ENCODE data around the gene VPS35. TPM values are rescaled to one million over a fixed set of nuclear protein-coding genes. Genes with fewer than 3 reads are reported as not detected.
"Not testable (repeated sequence)": the region's sequence is repeated elsewhere in the genome, so short reads cannot be mapped to it uniquely, and the experiment has no call there.

VPS35 gene
- total RNA-seq, 3 donors from 2014 or later (not counting 1 experiment from before 2014, with no cell fraction given), result 32.8 to 44.1 (median 43.7) TPM

DNA sequence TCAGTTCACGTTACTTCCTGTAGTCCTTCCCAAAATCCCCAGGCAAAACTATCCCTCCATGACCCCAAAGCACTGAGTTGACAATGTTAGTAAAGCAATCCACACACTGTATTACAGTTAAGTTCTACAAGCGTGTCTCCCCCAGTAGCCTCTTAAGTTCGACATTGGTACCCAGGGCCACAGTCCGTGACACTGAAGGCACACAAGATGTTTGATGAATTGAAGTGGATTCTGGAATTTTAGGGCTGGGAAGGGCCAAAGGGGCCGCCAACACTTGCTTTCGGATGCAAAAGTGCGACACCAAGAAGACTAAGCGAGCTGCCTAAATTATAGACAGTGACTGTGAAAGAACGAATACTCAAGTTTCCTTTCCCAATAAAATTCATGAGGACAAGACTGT lies 1.5 kb downstream of the VPS35 start:
- Mint-ChIP-seq H3K9me3 (no peaks in the 10 kb centered on the region), H3K4me1 (peaks cover 27 to 35% of the 10 kb centered on the region in 2 donors), H3K27ac (no peak overlapping the region), H3K27me3 (ENCODE audit: low read depth in 2 of 2) (no peaks in the 10 kb centered on the region), H3K36me3 (no peaks in the 10 kb centered on the region), H3K4me3 (peak overlapping the region; percentile 4)
- no peak for DNase-seq
- Histone ChIP-seq H3K4me3 (ENCODE audit: low read length) (peak overlapping the region; percentile 84), H3K4me1 (ENCODE audit: control insufficient read depth, insufficient read depth, low read length) (peaks cover 22% of the 10 kb centered on the region), H3K9me3 (ENCODE audit: control insufficient read depth, insufficient read depth, low read length) (no peaks in the 10 kb centered on the region), H3K27ac (ENCODE audit: low read length) (no peak overlapping the region), H3K27me3 (ENCODE audit: control insufficient read depth, insufficient read depth, low read length) (no peaks in the 10 kb centered on the region), H3K36me3 (ENCODE audit: control insufficient read depth, insufficient read depth, low read length) (no peaks in the 10 kb centered on the region)
- ATAC-seq, result no peak
- TF ChIP-seq, protein P1, sequence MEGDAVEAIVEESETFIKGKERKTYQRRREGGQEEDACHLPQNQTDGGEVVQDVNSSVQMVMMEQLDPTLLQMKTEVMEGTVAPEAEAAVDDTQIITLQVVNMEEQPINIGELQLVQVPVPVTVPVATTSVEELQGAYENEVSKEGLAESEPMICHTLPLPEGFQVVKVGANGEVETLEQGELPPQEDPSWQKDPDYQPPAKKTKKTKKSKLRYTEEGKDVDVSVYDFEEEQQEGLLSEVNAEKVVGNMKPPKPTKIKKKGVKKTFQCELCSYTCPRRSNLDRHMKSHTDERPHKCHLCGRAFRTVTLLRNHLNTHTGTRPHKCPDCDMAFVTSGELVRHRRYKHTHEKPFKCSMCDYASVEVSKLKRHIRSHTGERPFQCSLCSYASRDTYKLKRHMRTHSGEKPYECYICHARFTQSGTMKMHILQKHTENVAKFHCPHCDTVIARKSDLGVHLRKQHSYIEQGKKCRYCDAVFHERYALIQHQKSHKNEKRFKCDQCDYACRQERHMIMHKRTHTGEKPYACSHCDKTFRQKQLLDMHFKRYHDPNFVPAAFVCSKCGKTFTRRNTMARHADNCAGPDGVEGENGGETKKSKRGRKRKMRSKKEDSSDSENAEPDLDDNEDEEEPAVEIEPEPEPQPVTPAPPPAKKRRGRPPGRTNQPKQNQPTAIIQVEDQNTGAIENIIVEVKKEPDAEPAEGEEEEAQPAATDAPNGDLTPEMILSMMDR (IDR thresholded peaks at IDR 0.05), result no peak
- intact Hi-C loops (cut with micrococcal nuclease), result no loop called here
- 90% methylated on average over 9 of the region's 9 CpGs for WGBS (ENCODE audit: insufficient coverage)

DNA sequence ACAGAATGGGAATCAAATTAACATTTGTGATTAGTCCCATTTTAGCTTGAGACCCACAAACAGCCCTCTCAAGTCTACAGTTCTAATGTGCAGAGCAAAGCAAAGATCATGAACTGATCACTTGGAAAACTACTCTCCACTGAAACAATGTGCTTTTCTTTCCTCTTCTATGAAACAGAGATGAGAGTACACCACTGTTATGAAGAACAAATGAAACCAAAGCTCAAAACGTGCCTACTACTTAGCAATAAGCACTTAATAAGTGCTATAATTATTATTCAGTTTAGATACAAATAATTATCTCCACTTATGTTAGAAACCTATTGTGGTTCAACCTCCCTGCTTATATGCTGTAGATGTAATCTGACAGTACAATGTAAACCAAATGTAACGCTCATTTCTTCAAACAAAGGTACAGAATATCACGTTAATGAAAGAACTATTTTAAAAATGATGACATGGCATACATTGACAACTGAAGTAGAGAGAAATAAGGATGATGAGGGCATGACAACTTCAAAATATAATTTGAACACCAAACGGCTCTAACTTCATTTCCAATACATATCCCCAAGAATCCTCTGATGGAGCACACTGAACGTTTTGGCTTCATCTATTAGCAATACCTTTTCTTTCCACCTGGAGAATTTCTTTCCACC lies 2.0 kb downstream of the VPS35 start:
- Histone ChIP-seq H3K9me3 (ENCODE audit: control insufficient read depth, insufficient read depth, low read length) (no peaks in the 10 kb centered on the region), H3K36me3 (ENCODE audit: control insufficient read depth, insufficient read depth, low read length) (no peaks in the 10 kb centered on the region), H3K27me3 (ENCODE audit: control insufficient read depth, insufficient read depth, low read length) (no peaks in the 10 kb centered on the region), H3K4me3 (ENCODE audit: low read length) (no peak overlapping the region), H3K27ac (ENCODE audit: low read length) (no peak overlapping the region), H3K4me1 (ENCODE audit: control insufficient read depth, insufficient read depth, low read length) (peaks cover 22% of the 10 kb centered on the region)
- peak overlapping the region; percentile 19 for H3K4me3 Mint-ChIP-seq
- no peak for DNase-seq
- intact Hi-C loops (cut with micrococcal nuclease), result no loop called here
- 75% methylated on average over 2 of the region's 5 CpGs for WGBS (ENCODE audit: insufficient coverage)
- no peaks in the 10 kb centered on the region for H3K9me3 Mint-ChIP-seq
- no peak for ATAC-seq
- H3K36me3 Mint-ChIP-seq, result no peaks in the 10 kb centered on the region
- TF ChIP-seq, protein P1 (IDR thresholded peaks at IDR 0.05), result no peak
- no peaks in the 10 kb centered on the region for H3K27me3 Mint-ChIP-seq (ENCODE audit: low read depth in 2 of 2)
- H3K27ac Mint-ChIP-seq, result no peak overlapping the region
- H3K4me1 Mint-ChIP-seq, result peaks cover 31 to 38% of the 10 kb centered on the region in 2 donors

DNA sequence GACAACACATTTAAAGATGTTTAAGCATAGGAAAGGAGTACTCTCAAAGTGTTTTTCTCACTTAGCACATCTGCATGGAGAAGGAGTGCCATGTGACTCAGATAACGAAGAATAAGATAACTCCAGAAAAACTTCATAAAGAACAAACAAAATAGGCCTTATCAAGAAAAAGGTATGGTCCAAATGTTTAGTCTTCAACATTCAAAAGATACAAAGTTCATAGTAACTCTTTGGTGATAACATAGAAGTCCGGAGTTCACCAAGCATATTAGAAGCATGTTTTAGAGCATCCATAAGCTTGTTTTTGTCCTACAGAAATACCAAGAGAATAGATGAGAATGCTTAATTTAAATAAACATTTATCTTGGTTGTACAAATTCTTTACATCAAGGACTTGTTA lies 7.1 kb downstream of the VPS35 start:
- H3K4me1 ChIP-seq (ENCODE audit: control insufficient read depth, insufficient read depth, low read length); H3K4me3 ChIP-seq (ENCODE audit: low read length); H3K9me3 Mint-ChIP-seq; H3K9me3 ChIP-seq (ENCODE audit: control insufficient read depth, insufficient read depth, low read length); H3K27ac ChIP-seq (ENCODE audit: low read length); H3K27ac Mint-ChIP-seq; ATAC-seq; H3K27me3 ChIP-seq (ENCODE audit: control insufficient read depth, insufficient read depth, low read length); intact Hi-C loops (cut with micrococcal nuclease); H3K36me3 Mint-ChIP-seq; H3K4me3 Mint-ChIP-seq; DNase-seq; H3K27me3 Mint-ChIP-seq (ENCODE audit: low read depth in 2 of 2): not testable (repeated sequence)
- H3K36me3 ChIP-seq (ENCODE audit: control insufficient read depth, insufficient read depth, low read length), result peaks cover 29% of the 10 kb centered on the region
- no CpG with 5 or more reads among the region's 2 CpGs for WGBS (ENCODE audit: insufficient coverage)
- H3K4me1 Mint-ChIP-seq, result peaks cover 13 to 21% of the 10 kb centered on the region in 2 donors

DNA sequence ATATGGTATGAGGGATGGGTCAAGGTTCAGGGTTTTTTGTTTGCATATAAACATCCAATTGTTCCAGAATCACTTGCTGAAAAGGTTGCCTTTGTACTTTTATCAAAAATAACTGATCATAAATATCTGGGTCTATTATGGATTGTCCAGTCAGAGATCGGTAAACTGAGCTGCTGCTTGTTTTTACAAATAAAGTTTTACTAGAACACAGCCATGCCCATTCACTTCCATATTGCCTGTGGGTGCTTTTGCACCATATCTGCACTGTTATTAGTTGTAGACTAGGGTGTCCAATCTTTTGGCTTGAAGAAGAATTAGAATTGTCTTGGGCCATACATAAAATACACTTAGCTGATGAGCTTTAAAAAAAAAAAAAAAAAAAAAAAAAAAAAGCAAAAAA lies 11.0 kb downstream of the VPS35 start:
- H3K9me3 Mint-ChIP-seq; H3K27ac Mint-ChIP-seq; DNase-seq; intact Hi-C loops (cut with micrococcal nuclease); H3K27ac ChIP-seq (ENCODE audit: low read length); H3K4me1 Mint-ChIP-seq; H3K27me3 Mint-ChIP-seq (ENCODE audit: low read depth in 2 of 2); H3K36me3 Mint-ChIP-seq; H3K27me3 ChIP-seq (ENCODE audit: control insufficient read depth, insufficient read depth, low read length); H3K9me3 ChIP-seq (ENCODE audit: control insufficient read depth, insufficient read depth, low read length); H3K4me3 ChIP-seq (ENCODE audit: low read length); ATAC-seq; H3K4me1 ChIP-seq (ENCODE audit: control insufficient read depth, insufficient read depth, low read length); H3K4me3 Mint-ChIP-seq: not testable (repeated sequence)
- peaks cover 56% of the 10 kb centered on the region for H3K36me3 ChIP-seq (ENCODE audit: control insufficient read depth, insufficient read depth, low read length)
- no CpG with 5 or more reads among the region's 1 CpG for WGBS (ENCODE audit: insufficient coverage)

Data from natural killer cell (primary cell).